ENCODE measurements around the gene NLGN2.

- no peak for TF ChIP-seq CTCF (IDR thresholded peaks at IDR 0.05; ENCODE audit: low read depth, low read length, missing input control)
- TF ChIP-seq FOXA2 (IDR thresholded peaks at IDR 0.05): no peak
- TF ChIP-seq TAF1 (conservative IDR thresholded peaks at IDR 0.05): no peak
- no peak for TF ChIP-seq JUND (IDR thresholded peaks at IDR 0.05)
- no peak for TF ChIP-seq ZBTB33 (IDR thresholded peaks at IDR 0.05)
- no peak for TF ChIP-seq ATF3 (IDR thresholded peaks at IDR 0.05)
- TF ChIP-seq RAD21 (IDR thresholded peaks at IDR 0.05): no peak
- no peak for TF ChIP-seq FOXA1 (IDR thresholded peaks at IDR 0.05)
- no peak for TF ChIP-seq EGR1 (IDR thresholded peaks at IDR 0.05; ENCODE audit: low read depth in 2 of 2)
These were observed 28.3 kb downstream of the NLGN2 start for GRCh38 chr17:7435676-7436555.
